Osteocyte (in vitro differentiated cells): Measurements from ENCODE around the gene ALCAM. TPM values are rescaled to one million over a fixed set of nuclear protein-coding genes. Genes with fewer than 3 reads are reported as not detected.
A peak's percentile ranks its signal among the peaks of the same experiment; 100 is the strongest.

Experiments
- DNase-seq: peaks from one replicate; pipeline ENCODE4 v3.0.0; 2021; ENCODE audit warnings: mixed read lengths; ENCODE audit not compliant: unreplicated experiment; ENCODE audit errors: extremely low spot score
- H3K27ac Mint-ChIP-seq: one replicate; pipeline ENCODE4 v1.8.0; 2021; ENCODE audit warnings: mild to moderate bottlenecking, mixed read lengths; ENCODE audit not compliant: unreplicated experiment
- H3K27me3 Mint-ChIP-seq: one replicate; pipeline ENCODE4 v1.8.0; 2021; ENCODE audit warnings: mixed read lengths; ENCODE audit not compliant: unreplicated experiment
- H3K36me3 Mint-ChIP-seq: one replicate; pipeline ENCODE4 v1.8.0; 2021; ENCODE audit warnings: mixed read lengths; ENCODE audit not compliant: unreplicated experiment
- H3K4me1 Mint-ChIP-seq: one replicate; pipeline ENCODE4 v1.8.0; 2021; ENCODE audit warnings: mixed read lengths; ENCODE audit not compliant: unreplicated experiment
- H3K4me3 Mint-ChIP-seq: one replicate; pipeline ENCODE4 v1.8.0; 2021; ENCODE audit warnings: mild to moderate bottlenecking, moderate library complexity, mixed read lengths; ENCODE audit not compliant: unreplicated experiment
- H3K9me3 Mint-ChIP-seq: one replicate; pipeline ENCODE4 v1.8.0; 2021; ENCODE audit warnings: mixed read lengths; ENCODE audit not compliant: unreplicated experiment
- CTCF ChIP-seq: fragments of 200-600 bp; sonication (generic); IDR thresholded peaks from 2 replicates; pipeline ENCODE4 v1.5.0; 2021; ENCODE audit warnings: antibody characterized with exemption, mild to moderate bottlenecking, moderate library complexity
- total RNA-seq: library from RNA; stranded (reverse); gene quantifications from 2 replicates; pipeline ENCODE4 v1.2.1, GENCODE V29; 2021

The ALCAM gene
- total RNA-seq, 1 donor from 2014 or later = 242 TPM

GRCh38 chr3:105436687-105437086, 70.0 kb downstream of the ALCAM start:
- Mint-ChIP-seq H3K9me3 (no peaks in the 10 kb centered on the region), H3K27ac (no peak overlapping the region), H3K36me3 (peaks cover 4% of the 10 kb centered on the region), H3K4me3 (no peak overlapping the region), H3K27me3 (no peaks in the 10 kb centered on the region), H3K4me1 (peaks cover 35% of the 10 kb centered on the region)
- no peak for DNase-seq
- TF ChIP-seq CTCF = no peak

GRCh38 chr3:105440113-105440512, 73.4 kb downstream of the ALCAM start:
- Mint-ChIP-seq H3K9me3 (no peaks in the 10 kb centered on the region), H3K4me3 (no peak overlapping the region), H3K27ac (no peak overlapping the region), H3K36me3 (peaks cover 5% of the 10 kb centered on the region), H3K4me1 (peaks cover 40% of the 10 kb centered on the region), H3K27me3 (no peaks in the 10 kb centered on the region)
- TF ChIP-seq CTCF = no peak
- no peak for DNase-seq

GRCh38 chr3:105444725-105445124, 78.0 kb downstream of the ALCAM start:
- Mint-ChIP-seq H3K36me3 (peaks cover 6% of the 10 kb centered on the region), H3K4me1 (peaks cover 47% of the 10 kb centered on the region), H3K27ac (peak overlapping the region; percentile 57), H3K4me3 (no peak overlapping the region), H3K9me3 (peaks cover 5% of the 10 kb centered on the region), H3K27me3 (no peaks in the 10 kb centered on the region)
- DNase-seq = no peak
- no peak for TF ChIP-seq CTCF

GRCh38 chr3:105448338-105448982, 81.8 kb downstream of the ALCAM start:
- no peak for TF ChIP-seq CTCF
- H3K4me3 Mint-ChIP-seq = no peak overlapping the region
- no peak for DNase-seq
- no peak overlapping the region for H3K27ac Mint-ChIP-seq
- no peaks in the 10 kb centered on the region for H3K27me3 Mint-ChIP-seq
- peaks cover 26% of the 10 kb centered on the region for H3K4me1 Mint-ChIP-seq
- H3K36me3 Mint-ChIP-seq = peaks cover 15% of the 10 kb centered on the region
- H3K9me3 Mint-ChIP-seq = peaks cover 7% of the 10 kb centered on the region

- TF ChIP-seq CTCF = no peak
- Mint-ChIP-seq H3K36me3 (peaks cover 15% of the 10 kb centered on the region), H3K9me3 (peaks cover 10% of the 10 kb centered on the region), H3K27ac (no peak overlapping the region), H3K4me1 (peaks cover 21% of the 10 kb centered on the region), H3K4me3 (no peak overlapping the region), H3K27me3 (no peaks in the 10 kb centered on the region)
- DNase-seq = no peak
These were observed 82.7 kb downstream of the ALCAM start for GRCh38 chr3:105449414-105449813.
